Measurements from ENCODE around the gene TNFRSF8.

The TNFRSF8 gene

GRCh38 chr1:12188657-12189327, 125.7 kb downstream of the TNFRSF8 start:
- DNase-seq (ENCODE audit: low spot score), result no peak

GRCh38 chr1:12189328-12189682, 126.2 kb downstream of the TNFRSF8 start:
- no peak for DNase-seq (ENCODE audit: low spot score)

GRCh38 chr1:12191242-12192032, 128.3 kb downstream of the TNFRSF8 start:
- no peak for DNase-seq (ENCODE audit: low spot score)

Measured in AG08395 (cell line).